Dendritic cell treated with granulocyte-macrophage colony-stimulating factor and Interleukin-4, amounts not matched to agents 40 ng/mL and 50 ng/mL, for 4 days (primary cell): ENCODE results near the gene CFAP97D1.
"Not testable (repeated sequence)": the region's sequence is repeated elsewhere in the genome, so short reads cannot be mapped to it uniquely, and the experiment has no call there.

Experiments used
- H3K27ac Mint-ChIP-seq: one replicate; pipeline ENCODE4 v1.8.0; 2022; ENCODE audit warnings: mild to moderate bottlenecking, mixed read lengths
- H3K27me3 Mint-ChIP-seq: one replicate; pipeline ENCODE4 v1.8.0; 2022; ENCODE audit warnings: mild to moderate bottlenecking, mixed read lengths
- H3K36me3 Mint-ChIP-seq: one replicate; pipeline ENCODE4 v1.8.0; 2022; ENCODE audit warnings: low read depth, mixed read lengths
- H3K4me1 Mint-ChIP-seq: one replicate; pipeline ENCODE4 v1.8.0; 2022; ENCODE audit warnings: low read depth, mixed read lengths
- H3K4me3 Mint-ChIP-seq: one replicate; pipeline ENCODE4 v1.8.0; 2022; ENCODE audit warnings: mild to moderate bottlenecking, moderate library complexity, mixed read lengths
- H3K9me3 Mint-ChIP-seq: one replicate; pipeline ENCODE4 v1.8.0; 2022; ENCODE audit warnings: mixed read lengths
- intact Hi-C: fragments of 100-400 bp; cut with micrococcal nuclease; formaldehyde crosslinking; loops from one replicate; pipeline ENCODE4 v1.15.0; 2022

Gene CFAP97D1

DNA sequence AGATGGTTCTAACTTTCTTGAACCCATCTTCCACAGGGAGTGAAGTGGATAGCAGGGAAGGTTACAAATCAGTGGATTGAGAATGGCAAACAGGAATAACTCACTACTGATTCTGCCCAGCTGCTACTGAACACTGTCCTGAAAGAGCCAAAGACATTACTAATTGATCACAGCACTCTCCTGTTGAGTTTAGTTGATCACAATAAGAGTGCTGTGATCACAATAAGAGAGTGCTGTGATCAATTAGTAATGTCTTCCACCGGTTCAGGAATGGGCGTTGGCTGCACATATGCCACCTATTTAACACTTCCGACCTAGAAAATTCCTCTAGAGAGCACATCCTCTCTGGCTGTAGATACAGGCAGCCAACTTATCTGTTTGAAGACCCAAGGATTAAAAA is 11.4 kb downstream of the CFAP97D1 start:
- Mint-ChIP-seq H3K4me1 (peaks cover 24% of the 10 kb centered on the region), H3K9me3 (no peaks in the 10 kb centered on the region), H3K36me3 (no peaks in the 10 kb centered on the region), H3K27ac (no peak overlapping the region), H3K27me3 (peaks cover 20% of the 10 kb centered on the region), H3K4me3 (no peak overlapping the region)
- intact Hi-C loops: no loop called here

DNA sequence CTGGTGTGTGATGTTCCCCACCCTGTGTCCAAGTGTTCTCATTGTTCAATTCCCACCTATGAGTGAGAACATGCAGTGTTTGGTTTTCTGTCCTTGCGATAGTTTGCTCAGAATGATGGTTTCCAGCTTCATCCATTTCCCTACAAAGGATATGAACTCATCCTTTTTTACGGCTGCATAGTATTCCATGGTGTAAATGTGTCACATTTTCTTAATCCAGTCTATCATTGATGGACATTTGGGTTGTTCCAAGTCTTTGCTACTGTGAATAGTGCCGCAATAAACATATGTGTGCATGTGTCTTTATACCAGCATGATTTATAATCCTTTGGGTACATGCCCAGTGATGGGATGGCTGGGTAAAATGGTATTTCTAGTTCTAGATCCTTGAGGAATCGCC is 12.4 kb downstream of the CFAP97D1 start:
- H3K36me3 Mint-ChIP-seq, intact Hi-C loops, H3K27ac Mint-ChIP-seq, H3K9me3 Mint-ChIP-seq, H3K4me3 Mint-ChIP-seq: not testable (repeated sequence)
- peaks cover 26% of the 10 kb centered on the region for H3K4me1 Mint-ChIP-seq
- peaks cover 21% of the 10 kb centered on the region for H3K27me3 Mint-ChIP-seq

DNA sequence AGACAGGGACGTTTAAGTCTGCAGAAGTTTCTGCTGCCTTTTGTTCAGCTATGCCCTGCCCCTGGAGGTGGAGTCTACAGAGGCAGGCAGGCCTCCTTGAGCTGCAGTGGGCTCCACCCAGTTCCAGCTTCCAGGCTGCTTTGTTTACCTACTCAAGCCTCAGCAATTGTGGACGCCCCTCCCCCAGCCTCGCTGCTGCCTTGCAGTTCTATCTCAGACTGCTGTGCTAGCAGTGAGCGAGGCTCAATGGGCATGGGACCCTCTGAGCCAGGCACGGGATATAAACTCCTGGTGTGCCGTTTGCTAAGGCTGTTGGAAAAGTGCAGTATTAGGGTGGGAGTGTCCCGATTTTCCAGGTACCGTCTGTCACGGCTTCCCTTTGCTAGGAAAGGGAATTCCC is 17.8 kb downstream of the CFAP97D1 start:
- H3K27ac Mint-ChIP-seq, H3K4me1 Mint-ChIP-seq, H3K36me3 Mint-ChIP-seq, H3K9me3 Mint-ChIP-seq, H3K4me3 Mint-ChIP-seq, intact Hi-C loops: not testable (repeated sequence)
- H3K27me3 Mint-ChIP-seq: peaks cover 15% of the 10 kb centered on the region

DNA sequence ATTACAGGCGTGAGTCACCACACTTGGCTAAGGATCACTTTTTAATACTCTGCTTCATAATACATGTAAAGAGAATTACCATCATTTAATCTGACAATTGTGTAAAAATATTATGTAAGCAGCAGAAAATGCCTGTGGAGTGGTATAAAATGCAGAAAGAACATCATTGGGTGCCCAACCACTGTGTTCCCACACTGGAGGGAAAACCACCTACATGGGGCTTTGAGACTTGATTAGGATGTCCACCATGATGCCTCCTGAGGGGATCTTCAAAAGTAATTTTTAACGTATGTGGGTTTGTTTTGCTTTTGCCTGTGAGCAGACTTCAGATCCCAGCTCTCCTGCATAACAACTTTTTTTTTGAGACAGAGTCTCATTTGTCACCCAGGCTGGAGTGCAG is 18.8 kb downstream of the CFAP97D1 start:
- Mint-ChIP-seq H3K27me3 (peaks cover 11% of the 10 kb centered on the region), H3K4me1 (peaks cover 6% of the 10 kb centered on the region), H3K9me3 (no peaks in the 10 kb centered on the region), H3K36me3 (peaks cover 6% of the 10 kb centered on the region), H3K27ac (no peak overlapping the region), H3K4me3 (no peak overlapping the region)
- intact Hi-C loops: no loop called here

DNA sequence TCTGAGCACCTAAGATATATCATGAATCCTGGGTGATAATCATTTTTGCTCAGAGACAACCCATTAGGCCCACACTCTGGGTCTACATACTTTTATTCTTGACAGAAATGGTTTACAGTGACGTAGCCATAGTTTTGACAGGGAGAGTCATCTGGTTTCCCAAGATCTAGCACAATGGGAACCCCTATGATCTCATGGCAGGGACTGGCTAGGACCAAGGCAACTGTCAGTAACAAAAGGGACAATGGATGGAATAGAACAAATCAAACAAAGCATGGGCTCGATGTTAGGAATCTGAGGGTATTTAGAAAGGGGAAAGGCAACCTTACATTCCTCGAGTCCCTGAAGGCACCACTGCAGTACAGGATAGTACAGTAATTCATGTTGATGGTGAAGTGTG is 20.5 kb downstream of the CFAP97D1 start:
- intact Hi-C loops: no loop called here
- peaks cover 6% of the 10 kb centered on the region for H3K4me1 Mint-ChIP-seq
- peaks cover 4% of the 10 kb centered on the region for H3K27me3 Mint-ChIP-seq
- peaks cover 6% of the 10 kb centered on the region for H3K36me3 Mint-ChIP-seq
- no peak overlapping the region for H3K27ac Mint-ChIP-seq
- no peaks in the 10 kb centered on the region for H3K9me3 Mint-ChIP-seq
- no peak overlapping the region for H3K4me3 Mint-ChIP-seq

DNA sequence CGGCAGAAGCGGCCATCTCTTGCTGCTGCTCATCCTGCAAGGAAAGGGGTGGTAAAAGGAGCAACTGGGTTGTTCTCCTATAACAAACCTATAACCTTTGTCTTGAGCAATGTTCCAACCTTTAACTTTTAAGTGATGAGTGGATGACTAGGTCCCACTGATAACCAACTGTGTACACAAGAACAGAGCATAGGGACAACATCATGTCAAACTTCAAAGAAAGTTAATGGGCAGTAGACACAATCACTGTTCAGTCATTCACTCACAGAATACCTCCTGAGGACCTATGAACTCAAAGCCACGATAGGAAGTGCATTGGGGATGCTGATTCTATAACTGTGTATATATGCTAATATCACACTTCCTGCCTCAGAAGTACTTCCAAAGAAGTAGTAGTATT is 21.6 kb downstream of the CFAP97D1 start:
- H3K27ac Mint-ChIP-seq: no peak overlapping the region
- H3K9me3 Mint-ChIP-seq: no peaks in the 10 kb centered on the region
- intact Hi-C loops: no loop called here
- peaks cover 1% of the 10 kb centered on the region for H3K27me3 Mint-ChIP-seq
- no peak overlapping the region for H3K4me3 Mint-ChIP-seq
- H3K4me1 Mint-ChIP-seq: peaks cover 5% of the 10 kb centered on the region
- peaks cover 6% of the 10 kb centered on the region for H3K36me3 Mint-ChIP-seq

DNA sequence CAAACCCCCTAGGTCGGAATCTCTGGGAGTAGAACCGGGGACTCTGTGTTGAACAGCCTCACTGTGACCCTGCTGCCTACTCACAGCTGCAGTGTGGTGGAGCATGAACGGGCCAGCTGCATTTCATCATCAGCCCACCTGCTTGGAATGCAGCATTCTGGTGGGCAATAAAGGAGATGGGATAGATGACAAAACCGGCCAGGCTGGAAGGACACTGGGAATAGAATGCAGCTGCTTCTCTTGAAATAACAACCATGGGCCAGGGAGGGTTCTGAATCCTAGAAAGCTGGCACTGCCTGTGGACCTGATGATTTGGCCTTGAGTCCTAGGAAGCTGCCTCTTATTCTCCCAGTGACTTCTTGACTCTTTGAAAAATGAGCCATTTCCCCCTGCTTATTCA is 23.5 kb downstream of the CFAP97D1 start:
- Mint-ChIP-seq H3K36me3 (peaks cover 12% of the 10 kb centered on the region), H3K27me3 (no peaks in the 10 kb centered on the region), H3K9me3 (no peaks in the 10 kb centered on the region), H3K4me1 (no peaks in the 10 kb centered on the region), H3K27ac (no peak overlapping the region), H3K4me3 (no peak overlapping the region)
- intact Hi-C loops: no loop called here

DNA sequence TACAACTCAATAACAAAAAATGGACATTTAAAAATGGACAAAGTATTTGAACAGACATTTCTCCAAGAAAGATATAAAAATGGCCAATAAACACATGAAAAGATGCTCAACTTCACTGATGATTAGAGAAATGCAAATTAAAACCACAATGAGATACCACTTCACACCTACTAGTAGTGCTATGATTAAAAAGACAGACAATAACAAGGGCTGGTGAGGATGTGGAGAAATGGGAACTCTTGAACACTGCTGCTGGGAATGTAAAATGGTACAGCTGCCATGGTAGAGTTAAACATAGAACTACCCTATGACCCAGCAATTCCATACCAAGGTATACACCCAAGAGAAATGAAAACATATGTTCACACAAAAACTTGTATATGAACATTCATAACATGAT is 24.9 kb downstream of the CFAP97D1 start:
- Mint-ChIP-seq H3K4me1 (no peaks in the 10 kb centered on the region), H3K36me3 (peaks cover 13% of the 10 kb centered on the region), H3K9me3 (no peaks in the 10 kb centered on the region), H3K4me3 (no peak overlapping the region), H3K27me3 (no peaks in the 10 kb centered on the region), H3K27ac (no peak overlapping the region)
- intact Hi-C loops: no loop called here

DNA sequence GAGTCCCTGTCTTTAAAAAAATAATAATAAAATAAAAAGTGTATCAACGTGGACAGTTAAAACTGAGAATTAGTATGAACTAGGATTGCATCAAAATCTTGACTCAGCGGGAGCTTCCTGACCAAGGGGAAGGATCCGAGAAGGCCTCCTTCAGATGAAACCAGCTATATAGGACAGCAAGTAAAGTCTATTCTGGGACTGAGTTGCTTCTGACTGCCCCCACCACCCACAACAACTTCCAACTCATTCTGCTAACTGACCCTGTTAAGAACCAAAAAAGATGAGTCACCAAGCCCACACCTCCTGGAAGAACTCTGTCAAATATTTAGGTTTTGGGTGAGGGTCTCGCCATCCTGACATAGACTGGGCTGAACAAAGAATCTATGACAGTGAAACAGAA is 27.8 kb downstream of the CFAP97D1 start:
- Mint-ChIP-seq H3K27ac (no peak overlapping the region), H3K36me3 (peaks cover 21% of the 10 kb centered on the region), H3K27me3 (no peaks in the 10 kb centered on the region), H3K4me1 (no peaks in the 10 kb centered on the region), H3K9me3 (no peaks in the 10 kb centered on the region), H3K4me3 (no peak overlapping the region)
- intact Hi-C loops: no loop called here

DNA sequence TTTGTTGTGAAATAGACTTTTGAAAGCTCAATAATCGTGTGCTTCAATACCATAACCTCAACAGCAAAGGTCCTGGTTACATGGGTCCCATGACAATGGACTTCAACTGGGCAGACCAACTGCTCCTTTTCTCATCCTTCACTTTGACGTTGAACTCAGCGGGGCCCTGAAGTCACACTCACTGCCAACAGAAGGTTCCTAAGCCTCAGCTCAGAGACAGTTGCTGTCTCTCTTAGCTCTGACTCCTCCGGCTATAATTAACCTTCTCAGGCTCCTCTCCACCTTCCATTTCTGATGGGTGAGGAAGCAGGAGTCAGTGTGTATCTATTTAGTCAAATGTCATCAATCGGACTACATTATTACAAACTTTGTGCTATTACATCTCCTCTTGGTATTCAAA is 28.9 kb downstream of the CFAP97D1 start:
- no peaks in the 10 kb centered on the region for H3K9me3 Mint-ChIP-seq
- no peak overlapping the region for H3K27ac Mint-ChIP-seq

DNA sequence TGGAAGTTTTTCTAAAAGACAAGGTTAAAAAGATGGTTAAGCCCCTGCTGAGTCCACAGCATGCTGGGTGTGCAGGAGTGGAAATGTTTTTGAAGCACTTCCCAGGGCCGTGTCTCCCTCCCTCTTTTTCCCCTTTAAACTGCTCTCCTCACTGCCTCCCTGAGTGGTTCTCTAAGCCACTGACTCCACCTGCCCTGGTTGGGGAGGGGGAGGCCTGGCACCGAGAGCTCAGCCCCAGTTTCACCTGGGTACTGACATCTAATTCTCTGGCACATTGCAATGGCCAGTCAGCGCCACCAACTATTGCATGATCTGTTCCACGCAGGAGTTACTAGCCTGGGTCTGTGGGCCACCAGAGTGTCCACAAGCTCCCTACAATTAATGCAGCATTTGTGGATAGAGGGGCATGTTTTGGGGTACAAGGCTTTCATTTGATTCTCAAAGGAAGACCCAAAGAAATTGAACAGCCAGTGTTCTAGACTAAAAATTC is 30.0 kb downstream of the CFAP97D1 start:
- no peak overlapping the region for H3K27ac Mint-ChIP-seq
- no peaks in the 10 kb centered on the region for H3K9me3 Mint-ChIP-seq
- no peak overlapping the region for H3K4me3 Mint-ChIP-seq
- intact Hi-C loops: no loop called here
- H3K36me3 Mint-ChIP-seq: peaks cover 34% of the 10 kb centered on the region
- no peaks in the 10 kb centered on the region for H3K27me3 Mint-ChIP-seq
- peaks cover 11% of the 10 kb centered on the region for H3K4me1 Mint-ChIP-seq

More for the DNA sequence above, 28.9 kb downstream of the CFAP97D1 start:
- H3K4me3 Mint-ChIP-seq: no peak overlapping the region
- peaks cover 30% of the 10 kb centered on the region for H3K36me3 Mint-ChIP-seq
- no peaks in the 10 kb centered on the region for H3K27me3 Mint-ChIP-seq
- peaks cover 1% of the 10 kb centered on the region for H3K4me1 Mint-ChIP-seq
- intact Hi-C loops: no loop called here

DNA sequence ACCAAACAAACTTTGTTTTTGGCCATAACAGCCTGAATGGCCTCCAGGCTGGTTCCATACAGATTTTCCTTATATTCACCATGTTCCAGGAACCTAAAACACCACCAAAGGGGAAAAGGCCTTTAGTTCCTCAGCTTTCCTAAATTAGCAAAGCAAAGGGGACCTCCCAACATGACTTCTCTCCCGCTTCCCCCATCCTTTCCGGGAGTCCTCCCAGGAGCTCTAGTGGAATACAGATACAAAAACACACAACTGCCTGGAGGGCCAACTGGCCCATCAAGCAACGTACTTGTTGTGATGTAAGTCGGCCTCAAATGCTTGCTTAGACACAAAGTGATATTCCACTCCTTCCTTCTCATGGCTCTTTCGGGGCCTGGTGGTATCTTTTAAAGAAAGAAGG is 30.6 kb downstream of the CFAP97D1 start:
- H3K9me3 Mint-ChIP-seq: no peaks in the 10 kb centered on the region
- H3K27me3 Mint-ChIP-seq: no peaks in the 10 kb centered on the region
- no peak overlapping the region for H3K4me3 Mint-ChIP-seq
- H3K4me1 Mint-ChIP-seq: peaks cover 11% of the 10 kb centered on the region
- H3K27ac Mint-ChIP-seq: no peak overlapping the region
- peaks cover 34% of the 10 kb centered on the region for H3K36me3 Mint-ChIP-seq
- intact Hi-C loops: no loop called here

DNA sequence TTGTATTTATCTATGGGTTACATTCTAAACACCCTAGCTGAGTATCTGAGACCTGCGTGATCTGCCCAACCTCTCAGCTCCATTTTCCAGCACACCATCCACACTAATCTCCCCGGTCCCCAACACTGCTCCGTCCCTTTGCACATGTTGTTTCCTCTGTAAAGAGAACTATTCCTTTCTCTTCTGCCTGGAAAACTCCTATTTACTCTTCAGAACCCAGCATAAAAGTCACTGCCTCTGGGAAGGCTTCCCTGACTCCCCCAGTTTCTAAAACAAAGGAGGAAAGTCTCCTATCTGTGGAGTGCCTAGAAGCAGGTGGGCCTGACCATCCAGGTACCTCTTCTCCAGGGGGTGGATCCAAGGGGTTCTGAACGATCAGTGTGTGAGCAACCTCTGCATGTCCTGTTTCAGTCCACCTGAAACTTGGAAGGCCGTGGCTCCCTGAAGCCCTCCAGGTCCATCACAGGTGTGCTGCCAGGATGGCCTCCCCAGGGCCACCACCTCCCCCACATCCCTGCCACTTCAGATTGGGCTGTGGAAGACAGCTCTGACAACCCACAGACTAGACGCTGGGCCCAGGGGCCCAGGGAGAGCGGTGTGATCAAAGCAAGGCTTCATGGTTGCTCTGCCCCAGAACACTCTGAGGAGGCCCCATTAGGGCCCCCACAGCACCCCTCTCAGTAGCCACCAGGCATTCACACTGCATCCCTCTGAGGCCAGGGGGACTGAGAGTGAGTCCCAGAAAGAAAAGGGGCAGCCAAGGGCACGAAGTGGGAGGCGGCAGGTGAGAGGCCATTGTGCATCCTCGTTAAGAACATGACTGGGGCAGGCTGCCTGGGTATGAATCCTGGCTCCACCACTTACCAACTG is 32.4 kb downstream of the CFAP97D1 start:
- no peaks in the 10 kb centered on the region for H3K27me3 Mint-ChIP-seq
- peaks cover 38% of the 10 kb centered on the region for H3K36me3 Mint-ChIP-seq
- no peak overlapping the region for H3K27ac Mint-ChIP-seq
- intact Hi-C loops: no loop called here
- no peaks in the 10 kb centered on the region for H3K9me3 Mint-ChIP-seq
- peaks cover 11% of the 10 kb centered on the region for H3K4me1 Mint-ChIP-seq
- no peak overlapping the region for H3K4me3 Mint-ChIP-seq

DNA sequence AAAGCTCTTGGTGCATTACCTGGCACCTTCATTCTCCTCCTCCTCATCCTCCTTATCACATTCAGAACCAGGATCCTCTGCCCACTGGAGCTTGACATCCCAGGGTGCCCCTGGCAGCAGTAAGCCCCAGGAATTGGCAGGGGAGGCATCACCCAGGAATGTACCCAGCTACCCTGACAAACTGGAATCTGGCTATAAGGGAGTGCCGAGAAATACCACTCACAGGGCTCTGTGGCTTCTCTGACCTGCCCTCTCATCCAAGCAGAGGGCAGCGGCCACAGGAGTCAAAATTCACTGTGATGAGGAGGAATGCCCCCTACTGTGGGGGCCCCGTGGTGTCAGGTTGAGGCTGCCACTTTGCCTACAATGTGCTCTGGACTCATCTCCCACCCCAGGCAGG is 33.2 kb downstream of the CFAP97D1 start:
- intact Hi-C loops: no loop called here
- peaks cover 11% of the 10 kb centered on the region for H3K4me1 Mint-ChIP-seq
- H3K4me3 Mint-ChIP-seq: no peak overlapping the region
- H3K27me3 Mint-ChIP-seq: no peaks in the 10 kb centered on the region
- no peak overlapping the region for H3K27ac Mint-ChIP-seq
- H3K9me3 Mint-ChIP-seq: no peaks in the 10 kb centered on the region
- H3K36me3 Mint-ChIP-seq: peaks cover 40% of the 10 kb centered on the region

DNA sequence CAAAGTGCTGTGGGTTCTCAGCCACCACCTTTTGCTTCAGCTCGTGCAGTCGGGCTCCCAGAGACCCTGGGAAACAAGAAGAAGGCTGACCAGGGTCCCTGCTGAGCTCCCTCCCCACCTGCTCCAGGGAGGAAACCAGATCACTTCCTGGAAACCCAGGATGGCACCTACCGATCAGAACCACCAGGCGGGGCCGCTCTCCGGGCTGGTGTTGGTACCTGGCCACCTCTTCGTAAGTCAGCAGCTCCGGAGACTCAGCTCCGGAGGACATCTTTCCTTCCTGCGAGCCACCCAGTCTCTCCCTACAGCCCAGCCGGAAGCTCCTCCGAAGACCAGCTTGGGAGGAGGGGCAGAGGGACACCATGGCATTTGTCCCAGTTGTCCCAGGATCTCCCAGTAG is 33.8 kb downstream of the CFAP97D1 start:
- Mint-ChIP-seq H3K9me3 (no peaks in the 10 kb centered on the region), H3K4me3 (no peak overlapping the region), H3K27ac (no peak overlapping the region), H3K36me3 (peaks cover 37% of the 10 kb centered on the region), H3K4me1 (peaks cover 14% of the 10 kb centered on the region), H3K27me3 (no peaks in the 10 kb centered on the region)
- intact Hi-C loops: no loop called here
